OCI-LY7 (cell line): ENCODE data around the gene CLEC16A.

Experiments
- EZH2phosphoT487 ChIP-seq: fragments of 200-600 bp; sonication (generic); IDR thresholded peaks from 2 replicates; pipeline ENCODE4 v1.6.1; 2018; ENCODE audit warnings: low read depth, borderline replicate concordance, mild to moderate bottlenecking, mixed run types, antibody characterized with exemption, low read length, moderate library complexity, mixed read lengths
- TF ChIP-seq, protein P1 (sequence below): fragments of 200-600 bp; sonication (generic); conservative IDR thresholded peaks from 2 replicates; pipeline ENCODE4 v1.5.1; 2014; ENCODE audit warnings: mild to moderate bottlenecking, antibody characterized with exemption, low read length, moderate library complexity, mixed read lengths

DNA sequence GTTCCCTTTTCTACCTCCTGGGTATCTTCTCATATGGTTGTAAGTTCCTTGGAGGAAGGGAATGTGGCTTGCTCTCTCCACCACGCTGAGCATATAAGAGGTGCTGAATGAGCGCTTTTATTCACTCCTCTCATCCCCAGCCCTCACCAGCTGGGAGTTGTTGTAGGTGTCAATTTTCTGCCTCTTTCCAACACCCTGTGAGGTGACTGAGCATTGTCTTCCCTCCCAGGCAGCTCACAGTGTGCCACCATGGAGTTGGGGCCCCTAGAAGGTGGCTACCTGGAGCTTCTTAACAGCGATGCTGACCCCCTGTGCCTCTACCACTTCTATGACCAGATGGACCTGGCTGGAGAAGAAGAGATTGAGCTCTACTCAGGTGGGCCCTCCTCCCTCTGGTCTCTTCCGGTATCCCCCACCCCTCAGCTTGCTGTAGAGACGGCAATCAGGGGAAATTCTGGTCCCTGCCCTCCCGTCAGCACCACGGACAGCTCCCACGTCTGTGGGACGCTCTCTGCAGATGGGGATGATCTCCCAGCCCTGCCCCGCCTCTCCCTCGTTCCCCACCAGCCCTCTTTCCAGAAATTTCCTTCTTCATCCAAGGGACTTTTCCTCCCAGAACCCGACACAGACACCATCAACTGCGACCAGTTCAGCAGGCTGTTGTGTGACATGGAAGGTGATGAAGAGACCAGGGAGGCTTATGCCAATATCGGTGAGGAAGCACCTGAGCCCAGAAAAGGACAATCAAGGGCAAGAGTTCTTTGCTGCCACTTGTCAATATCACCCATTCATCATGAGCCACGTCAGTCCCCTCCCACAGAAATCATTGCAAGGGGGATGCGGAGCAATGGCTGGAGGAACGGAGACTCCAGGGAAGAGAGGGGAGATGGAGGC is 49.1 kb upstream of the CLEC16A start:
- TF ChIP-seq, protein P1, sequence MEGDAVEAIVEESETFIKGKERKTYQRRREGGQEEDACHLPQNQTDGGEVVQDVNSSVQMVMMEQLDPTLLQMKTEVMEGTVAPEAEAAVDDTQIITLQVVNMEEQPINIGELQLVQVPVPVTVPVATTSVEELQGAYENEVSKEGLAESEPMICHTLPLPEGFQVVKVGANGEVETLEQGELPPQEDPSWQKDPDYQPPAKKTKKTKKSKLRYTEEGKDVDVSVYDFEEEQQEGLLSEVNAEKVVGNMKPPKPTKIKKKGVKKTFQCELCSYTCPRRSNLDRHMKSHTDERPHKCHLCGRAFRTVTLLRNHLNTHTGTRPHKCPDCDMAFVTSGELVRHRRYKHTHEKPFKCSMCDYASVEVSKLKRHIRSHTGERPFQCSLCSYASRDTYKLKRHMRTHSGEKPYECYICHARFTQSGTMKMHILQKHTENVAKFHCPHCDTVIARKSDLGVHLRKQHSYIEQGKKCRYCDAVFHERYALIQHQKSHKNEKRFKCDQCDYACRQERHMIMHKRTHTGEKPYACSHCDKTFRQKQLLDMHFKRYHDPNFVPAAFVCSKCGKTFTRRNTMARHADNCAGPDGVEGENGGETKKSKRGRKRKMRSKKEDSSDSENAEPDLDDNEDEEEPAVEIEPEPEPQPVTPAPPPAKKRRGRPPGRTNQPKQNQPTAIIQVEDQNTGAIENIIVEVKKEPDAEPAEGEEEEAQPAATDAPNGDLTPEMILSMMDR, result no peak
- no peak for TF ChIP-seq EZH2phosphoT487
